ENCODE data around the gene PPP2R2B. TPM values are rescaled to one million over a fixed set of nuclear protein-coding genes. Genes with fewer than 3 reads are reported as not detected.
"Not testable (repeated sequence)": the region's sequence is repeated elsewhere in the genome, so short reads cannot be mapped to it uniquely, and the experiment has no call there.

The PPP2R2B gene
- total RNA-seq, 3 donors from 2014 or later (not counting 1 experiment from before 2014, with no cell fraction given): 44.9 to 68.3 (median 63.7) TPM

DNA sequence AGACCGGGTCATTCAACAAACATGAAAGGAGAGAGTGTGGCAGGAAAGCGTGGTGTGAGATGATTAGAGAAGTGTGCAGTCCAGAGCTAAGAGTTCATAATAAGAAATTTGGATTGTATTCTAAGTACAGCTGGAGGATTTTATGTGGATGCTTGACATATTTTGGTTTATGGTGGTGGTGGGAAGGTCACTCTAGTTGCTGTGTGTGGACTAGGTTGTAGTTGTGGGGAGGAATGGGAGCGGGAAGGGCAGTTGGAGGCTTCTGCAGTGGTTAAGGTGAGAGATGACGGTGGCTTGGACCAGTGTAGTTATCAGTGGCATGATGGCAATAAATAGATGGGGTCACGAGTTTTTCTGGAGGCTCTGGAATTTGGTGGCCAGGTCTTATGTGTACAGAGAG, 316.8 kb downstream of the PPP2R2B start:
- Histone ChIP-seq H3K9me3 (ENCODE audit: control insufficient read depth, insufficient read depth, low read length) (no peaks in the 10 kb centered on the region), H3K4me3 (ENCODE audit: low read length) (no peak overlapping the region), H3K27ac (ENCODE audit: low read length) (no peak overlapping the region), H3K36me3 (ENCODE audit: control insufficient read depth, insufficient read depth, low read length) (no peaks in the 10 kb centered on the region), H3K4me1 (ENCODE audit: control insufficient read depth, insufficient read depth, low read length) (no peaks in the 10 kb centered on the region), H3K27me3 (ENCODE audit: control insufficient read depth, insufficient read depth, low read length) (no peaks in the 10 kb centered on the region)
- no peak for DNase-seq
- TF ChIP-seq, protein P1, sequence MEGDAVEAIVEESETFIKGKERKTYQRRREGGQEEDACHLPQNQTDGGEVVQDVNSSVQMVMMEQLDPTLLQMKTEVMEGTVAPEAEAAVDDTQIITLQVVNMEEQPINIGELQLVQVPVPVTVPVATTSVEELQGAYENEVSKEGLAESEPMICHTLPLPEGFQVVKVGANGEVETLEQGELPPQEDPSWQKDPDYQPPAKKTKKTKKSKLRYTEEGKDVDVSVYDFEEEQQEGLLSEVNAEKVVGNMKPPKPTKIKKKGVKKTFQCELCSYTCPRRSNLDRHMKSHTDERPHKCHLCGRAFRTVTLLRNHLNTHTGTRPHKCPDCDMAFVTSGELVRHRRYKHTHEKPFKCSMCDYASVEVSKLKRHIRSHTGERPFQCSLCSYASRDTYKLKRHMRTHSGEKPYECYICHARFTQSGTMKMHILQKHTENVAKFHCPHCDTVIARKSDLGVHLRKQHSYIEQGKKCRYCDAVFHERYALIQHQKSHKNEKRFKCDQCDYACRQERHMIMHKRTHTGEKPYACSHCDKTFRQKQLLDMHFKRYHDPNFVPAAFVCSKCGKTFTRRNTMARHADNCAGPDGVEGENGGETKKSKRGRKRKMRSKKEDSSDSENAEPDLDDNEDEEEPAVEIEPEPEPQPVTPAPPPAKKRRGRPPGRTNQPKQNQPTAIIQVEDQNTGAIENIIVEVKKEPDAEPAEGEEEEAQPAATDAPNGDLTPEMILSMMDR (IDR thresholded peaks at IDR 0.05): no peak
- Mint-ChIP-seq H3K27me3 (ENCODE audit: low read depth in 2 of 2) (peaks cover 3 to 7% of the 10 kb centered on the region in 2 donors), H3K4me1 (peaks cover 0 to 6% of the 10 kb centered on the region in 2 donors), H3K27ac (no peak overlapping the region), H3K4me3 (no peak overlapping the region), H3K36me3 (no peaks in the 10 kb centered on the region), H3K9me3 (no peaks in the 10 kb centered on the region)
- intact Hi-C loops (cut with micrococcal nuclease): no loop called here
- WGBS (ENCODE audit: insufficient coverage): 91% methylated on average over 5 of the region's 5 CpGs
- no peak for ATAC-seq

DNA sequence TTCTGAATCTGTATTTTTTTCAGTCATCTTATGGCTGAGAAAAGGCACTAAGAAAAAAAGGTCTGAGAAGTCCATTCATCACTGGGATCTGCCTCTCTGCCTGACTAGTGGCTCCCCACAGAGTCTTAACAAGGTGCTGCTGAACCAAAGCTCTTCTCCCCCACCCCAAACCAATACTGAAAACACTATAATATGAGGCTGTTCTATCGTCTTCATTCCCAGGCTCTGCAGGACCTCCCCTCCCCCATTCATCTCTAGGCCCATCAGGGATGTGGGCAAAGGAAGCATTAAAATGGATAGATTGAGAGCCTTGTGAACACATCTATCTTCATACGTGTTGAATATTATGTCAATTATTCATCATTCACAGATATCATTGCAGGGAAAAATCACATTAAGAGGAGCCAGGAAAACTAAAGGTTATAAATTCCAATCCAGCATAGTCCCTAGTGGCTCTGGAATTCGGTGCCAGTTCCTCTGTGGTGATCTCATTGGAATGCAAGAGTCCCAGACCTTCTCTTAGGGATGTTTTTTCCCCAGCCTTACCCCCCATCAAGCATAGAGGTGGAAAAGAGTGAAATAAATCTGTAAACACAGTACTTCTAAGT, 318.2 kb downstream of the PPP2R2B start:
- ATAC-seq: no peak
- H3K36me3 Mint-ChIP-seq: no peaks in the 10 kb centered on the region
- H3K4me3 ChIP-seq (ENCODE audit: low read length): no peak overlapping the region

GRCh38 chr5:146556884-146557283, 321.7 kb downstream of the PPP2R2B start:
- H3K27ac Mint-ChIP-seq; DNase-seq; intact Hi-C loops (cut with micrococcal nuclease); H3K27ac ChIP-seq (ENCODE audit: low read length); H3K36me3 Mint-ChIP-seq; H3K9me3 ChIP-seq (ENCODE audit: control insufficient read depth, insufficient read depth, low read length); H3K4me3 Mint-ChIP-seq; H3K9me3 Mint-ChIP-seq; ATAC-seq; H3K27me3 ChIP-seq (ENCODE audit: control insufficient read depth, insufficient read depth, low read length); H3K4me3 ChIP-seq (ENCODE audit: low read length); H3K4me1 ChIP-seq (ENCODE audit: control insufficient read depth, insufficient read depth, low read length); H3K27me3 Mint-ChIP-seq (ENCODE audit: low read depth in 2 of 2); H3K36me3 ChIP-seq (ENCODE audit: control insufficient read depth, insufficient read depth, low read length); H3K4me1 Mint-ChIP-seq: not testable (repeated sequence)
- 80% methylated on average over 4 of the region's 4 CpGs for WGBS (ENCODE audit: insufficient coverage)

More for the DNA sequence above, 318.2 kb downstream of the PPP2R2B start:
- intact Hi-C loops (cut with micrococcal nuclease): no loop called here
- no peak overlapping the region for H3K4me3 Mint-ChIP-seq
- WGBS (ENCODE audit: insufficient coverage): 100% methylated on average over 1 of the region's 3 CpGs
- peaks cover 3 to 7% of the 10 kb centered on the region in 2 donors for H3K27me3 Mint-ChIP-seq (ENCODE audit: low read depth in 2 of 2)
- H3K27ac ChIP-seq (ENCODE audit: low read length): no peak overlapping the region
- no peak for DNase-seq
- TF ChIP-seq, protein P1 (IDR thresholded peaks at IDR 0.05): no peak
- no peaks in the 10 kb centered on the region for H3K4me1 ChIP-seq (ENCODE audit: control insufficient read depth, insufficient read depth, low read length)
- no peaks in the 10 kb centered on the region for H3K9me3 Mint-ChIP-seq
- no peaks in the 10 kb centered on the region for H3K27me3 ChIP-seq (ENCODE audit: control insufficient read depth, insufficient read depth, low read length)
- no peaks in the 10 kb centered on the region for H3K9me3 ChIP-seq (ENCODE audit: control insufficient read depth, insufficient read depth, low read length)
- no peaks in the 10 kb centered on the region for H3K36me3 ChIP-seq (ENCODE audit: control insufficient read depth, insufficient read depth, low read length)
- H3K27ac Mint-ChIP-seq: no peak overlapping the region
- H3K4me1 Mint-ChIP-seq: no peaks in the 10 kb centered on the region

- 31% methylated on average over 3 of the region's 3 CpGs for WGBS (ENCODE audit: insufficient coverage)
- Mint-ChIP-seq H3K4me1 (no peaks in the 10 kb centered on the region), H3K27me3 (ENCODE audit: low read depth in 2 of 2) (peaks cover 7 to 24% of the 10 kb centered on the region in 2 donors), H3K27ac (no peak overlapping the region), H3K36me3 (no peaks in the 10 kb centered on the region), H3K4me3 (no peak overlapping the region), H3K9me3 (no peaks in the 10 kb centered on the region)
- Histone ChIP-seq H3K4me1 (ENCODE audit: control insufficient read depth, insufficient read depth, low read length) (no peaks in the 10 kb centered on the region), H3K9me3 (ENCODE audit: control insufficient read depth, insufficient read depth, low read length) (no peaks in the 10 kb centered on the region), H3K27ac (ENCODE audit: low read length) (no peak overlapping the region), H3K36me3 (ENCODE audit: control insufficient read depth, insufficient read depth, low read length) (no peaks in the 10 kb centered on the region), H3K27me3 (ENCODE audit: control insufficient read depth, insufficient read depth, low read length) (no peaks in the 10 kb centered on the region), H3K4me3 (ENCODE audit: low read length) (no peak overlapping the region)
- intact Hi-C loops (cut with micrococcal nuclease): no loop called here
- ATAC-seq (no peak), DNase-seq (no peak)
- TF ChIP-seq, protein P1 (IDR thresholded peaks at IDR 0.05): no peak
Observed at GRCh38 chr5:146553446-146553845, 325.1 kb downstream of the PPP2R2B start.

Measured in natural killer cell (primary cell).